HG03575 (cell line): ENCODE data around the gene NINL.

Source experiments
- ATAC-seq: cut with Tn5 transposase; IDR thresholded peaks from one replicate; pipeline ENCODE4 v1.9.1; 2021; ENCODE audit not compliant: unreplicated experiment, insufficient number of reproducible peaks, low FRiP score; ENCODE audit errors: extremely low read depth

NINL gene

DNA sequence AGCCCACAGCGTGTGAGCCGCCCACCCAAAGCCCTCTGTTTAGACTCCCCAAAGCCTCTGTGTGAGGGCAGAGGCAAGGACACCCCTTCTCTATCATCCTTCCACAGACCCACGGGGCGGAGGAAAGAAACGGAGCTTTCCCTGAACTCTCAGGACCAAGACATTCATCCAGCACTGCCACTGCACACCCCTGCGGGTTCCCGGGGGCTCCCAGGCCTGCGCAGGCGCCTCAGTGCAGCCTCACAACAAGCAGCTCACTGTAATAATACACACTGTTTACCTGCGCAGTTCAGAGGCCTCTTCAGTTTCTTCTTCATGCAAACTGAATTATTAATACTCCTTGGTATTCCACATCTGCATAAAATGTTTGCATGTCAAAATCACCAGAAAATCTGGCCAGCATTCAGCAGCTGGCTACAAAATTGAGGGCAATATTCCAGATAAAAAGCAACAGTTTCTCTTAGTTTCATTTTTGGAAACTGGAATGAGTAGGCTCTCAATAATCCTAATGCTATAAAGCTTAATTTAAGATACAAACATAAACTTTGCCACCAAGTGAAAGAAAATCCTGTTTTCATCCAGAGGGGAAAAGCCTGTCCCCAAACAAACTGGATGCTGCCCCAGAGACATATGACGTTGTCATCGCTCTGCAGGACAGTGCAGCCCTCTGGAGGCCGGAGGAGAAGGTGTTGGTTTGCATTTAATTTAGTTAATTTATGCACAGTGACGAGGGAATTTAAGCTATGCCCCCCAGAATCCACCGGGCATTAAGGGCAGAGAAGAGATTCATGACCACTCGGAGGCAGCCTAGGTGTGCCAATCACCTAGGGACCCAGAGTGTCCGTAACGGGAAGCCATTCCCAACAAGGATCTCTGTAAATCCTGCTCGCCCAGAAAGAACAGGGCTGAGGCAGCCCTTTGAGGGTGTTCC, 45.3 kb downstream of the NINL start:
- no peak for ATAC-seq

DNA sequence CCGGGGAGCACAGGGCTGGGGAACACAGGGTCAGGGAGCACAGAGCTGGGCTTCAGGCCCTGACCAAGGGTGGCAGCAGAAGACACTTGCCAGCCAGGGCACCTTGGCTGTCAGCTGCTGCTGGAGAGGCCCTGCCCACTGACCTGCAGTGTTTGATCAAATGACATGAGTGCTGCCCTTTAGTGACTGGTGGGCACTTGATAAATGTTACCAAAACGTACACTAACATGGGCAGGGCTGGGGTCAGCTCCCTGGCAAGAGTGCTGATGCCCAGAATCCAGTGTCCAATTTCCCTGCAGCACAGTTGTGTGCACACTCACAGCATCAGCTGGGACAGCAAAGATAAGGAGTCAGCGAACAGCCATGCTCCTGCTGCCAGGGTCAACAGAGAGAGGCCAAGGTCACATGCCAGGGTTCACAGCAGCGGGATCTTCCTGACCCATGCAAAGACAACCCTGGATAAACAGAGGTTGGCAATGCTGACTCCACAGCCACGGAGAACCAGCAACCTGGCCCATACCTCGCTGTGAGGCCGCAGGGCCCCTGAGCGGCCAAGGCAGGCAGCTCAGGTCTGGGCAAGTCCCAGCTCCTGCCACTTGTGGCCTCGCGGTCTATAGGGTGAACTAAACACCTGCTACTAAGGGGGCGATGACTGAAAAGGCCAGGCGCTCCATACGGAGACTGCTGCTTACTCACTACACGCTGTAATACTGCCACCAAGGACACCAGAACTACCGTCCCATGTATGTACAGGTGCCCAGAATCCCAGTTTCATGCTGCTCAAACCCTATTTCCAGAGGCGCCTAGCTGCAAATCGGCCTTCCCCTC, 46.3 kb downstream of the NINL start:
- no peak for ATAC-seq

DNA sequence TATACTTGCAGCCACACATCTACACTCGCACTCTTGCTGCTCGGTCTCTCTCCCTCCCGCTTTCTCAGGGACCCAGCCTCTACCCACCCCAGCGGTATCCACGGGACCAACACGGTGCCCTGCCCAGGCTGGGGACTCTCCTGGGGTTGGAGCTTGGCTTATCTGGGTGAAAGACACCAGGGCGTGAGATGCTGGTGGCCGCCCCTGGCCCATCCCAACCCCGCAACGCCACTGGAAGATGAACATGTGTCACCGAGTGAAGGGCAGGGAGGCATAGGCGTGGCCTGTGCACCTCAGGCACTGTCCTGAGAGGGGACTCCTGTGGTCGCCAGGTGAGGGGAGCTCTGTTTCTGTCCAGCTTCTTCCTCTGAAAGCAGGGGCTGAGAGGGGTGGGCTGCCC, 47.4 kb downstream of the NINL start:
- ATAC-seq = no peak

DNA sequence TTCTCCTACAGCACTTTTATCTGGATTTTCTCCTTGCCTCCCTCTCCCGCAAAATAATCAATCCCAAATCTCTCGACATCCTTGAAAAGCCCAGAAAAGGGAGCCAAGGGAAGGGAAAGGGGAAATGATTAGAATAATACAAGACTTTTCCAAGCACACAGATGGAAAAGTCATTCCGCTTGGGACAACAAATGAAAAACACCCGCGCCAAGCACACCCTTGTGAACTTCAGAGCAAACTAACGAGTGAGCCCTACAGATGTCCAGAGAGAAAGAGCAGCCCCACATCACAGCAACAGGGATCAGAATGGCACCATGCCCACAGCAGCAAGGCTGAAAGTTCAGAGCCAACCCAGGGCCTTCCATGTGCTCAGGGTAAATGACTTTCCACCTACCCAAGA, 49.6 kb downstream of the NINL start:
- no peak for ATAC-seq

- no peak for ATAC-seq
Observed at GRCh38 chr20:25534845-25535244, 50.5 kb downstream of the NINL start.

DNA sequence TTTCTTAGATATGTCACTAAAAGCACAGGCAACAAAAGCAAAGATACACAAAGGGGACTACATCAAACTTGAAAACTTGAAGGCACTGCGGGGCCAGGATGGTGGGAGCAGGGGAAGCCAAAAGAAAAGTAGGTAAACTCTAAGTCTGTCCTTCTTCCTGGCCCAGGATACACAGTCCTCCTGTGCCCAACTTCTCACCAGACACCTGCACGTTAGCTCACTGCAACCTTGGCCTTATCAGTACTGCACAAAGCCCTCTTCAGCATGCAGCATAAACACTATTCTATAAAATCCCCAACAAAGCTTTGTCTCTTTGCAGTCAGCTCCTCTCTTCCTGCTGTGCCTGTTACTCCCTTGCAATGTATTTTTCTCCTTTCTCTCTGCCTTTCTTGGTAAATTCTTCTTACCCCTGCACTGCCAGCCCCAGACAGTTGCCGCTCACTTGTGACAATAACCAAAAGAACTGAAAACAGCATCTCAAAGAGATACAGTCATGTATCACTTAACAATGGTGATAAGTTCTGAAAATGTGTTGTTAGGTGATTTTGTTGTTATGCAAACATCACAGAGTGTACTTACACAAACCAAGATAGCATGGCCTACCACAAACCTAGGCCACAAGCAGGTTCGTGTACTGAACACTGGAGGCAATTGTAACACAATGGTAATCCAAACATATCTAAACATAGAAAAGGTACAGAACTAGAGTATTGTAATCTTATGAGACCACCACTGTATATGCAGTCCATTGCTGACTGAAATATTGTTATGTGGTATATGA, 51.2 kb downstream of the NINL start:
- no peak for ATAC-seq

- no peak for ATAC-seq
Observed at GRCh38 chr20:25532971-25533391, 52.4 kb downstream of the NINL start.

GRCh38 chr20:25532015-25532751, 53.1 kb downstream of the NINL start:
- ATAC-seq = no peak

DNA sequence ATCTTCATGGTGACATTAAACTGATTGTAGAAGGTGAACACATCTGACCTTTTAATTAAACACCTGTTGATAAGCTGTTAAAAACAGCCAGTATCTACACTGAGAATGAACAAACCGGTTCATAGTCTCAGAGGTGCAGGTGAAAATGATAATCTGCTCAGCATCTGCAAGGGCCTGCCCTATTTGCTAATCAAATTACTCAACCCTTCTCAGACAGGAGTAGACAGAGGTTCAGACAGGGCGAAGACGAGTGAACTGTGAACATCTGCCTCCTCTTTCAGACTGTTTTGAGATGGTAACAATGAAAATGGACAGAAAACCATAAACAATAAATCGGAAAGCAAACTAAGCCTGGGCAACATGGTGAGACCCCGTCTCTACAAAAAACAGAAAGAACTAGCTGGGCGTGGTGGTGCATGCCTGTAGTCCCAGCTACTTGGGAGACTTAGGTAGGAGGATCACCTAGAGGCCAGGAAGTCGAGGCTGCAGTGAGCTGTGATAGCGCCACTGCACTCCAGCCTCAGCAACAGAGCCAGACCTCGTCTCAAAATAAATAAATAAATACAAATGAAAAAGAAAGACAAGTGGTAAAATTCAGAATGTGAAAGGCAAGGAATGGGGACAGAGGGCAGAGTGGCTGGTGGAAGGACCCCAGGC, 55.9 kb downstream of the NINL start:
- ATAC-seq = no peak

GRCh38 chr20:25527949-25528348, 57.4 kb downstream of the NINL start:
- no peak for ATAC-seq

DNA sequence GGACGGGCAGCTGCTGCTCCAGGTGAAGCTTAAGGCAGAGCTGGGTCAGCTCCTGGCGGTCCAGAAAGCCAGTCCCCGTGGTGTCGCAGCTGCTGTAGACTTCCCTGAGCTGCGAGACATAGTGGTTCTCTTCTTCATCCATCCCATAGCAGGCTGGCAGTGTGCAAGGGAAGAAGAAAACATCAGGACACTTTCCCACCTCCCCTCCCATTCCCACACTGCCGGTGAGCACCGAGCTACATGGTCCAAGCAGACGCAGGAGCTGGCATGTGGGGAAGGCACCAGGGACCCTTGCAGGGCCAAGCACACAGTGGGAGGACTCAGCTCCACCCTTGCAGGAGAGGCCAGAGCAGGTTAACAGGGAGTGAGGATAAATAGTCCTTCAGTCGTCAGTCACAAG, 58.9 kb downstream of the NINL start:
- ATAC-seq = no peak

- no peak for ATAC-seq
Observed at GRCh38 chr20:25525867-25526266, 59.5 kb downstream of the NINL start.

- no peak for ATAC-seq
Observed at GRCh38 chr20:25525295-25525694, 60.0 kb downstream of the NINL start.

DNA sequence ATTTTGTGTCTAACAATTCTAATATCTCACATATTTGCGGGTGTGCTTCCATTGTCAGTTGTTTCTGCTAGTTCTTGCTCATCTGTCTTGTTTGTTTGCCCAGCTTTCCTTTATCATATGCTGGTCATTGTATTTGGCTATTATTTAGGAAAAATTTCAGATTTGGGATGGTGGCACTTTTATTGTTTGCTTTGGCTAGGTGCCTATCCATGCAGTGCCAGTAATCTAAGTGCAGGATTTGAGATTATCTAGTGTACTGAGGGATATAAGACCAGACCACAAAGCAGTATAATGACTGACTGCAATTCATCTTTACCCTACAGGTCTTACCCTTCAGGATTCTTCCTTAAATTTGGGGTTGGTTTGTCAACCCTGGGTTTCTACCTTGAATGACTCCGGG, 63.9 kb downstream of the NINL start:
- no peak for ATAC-seq

DNA sequence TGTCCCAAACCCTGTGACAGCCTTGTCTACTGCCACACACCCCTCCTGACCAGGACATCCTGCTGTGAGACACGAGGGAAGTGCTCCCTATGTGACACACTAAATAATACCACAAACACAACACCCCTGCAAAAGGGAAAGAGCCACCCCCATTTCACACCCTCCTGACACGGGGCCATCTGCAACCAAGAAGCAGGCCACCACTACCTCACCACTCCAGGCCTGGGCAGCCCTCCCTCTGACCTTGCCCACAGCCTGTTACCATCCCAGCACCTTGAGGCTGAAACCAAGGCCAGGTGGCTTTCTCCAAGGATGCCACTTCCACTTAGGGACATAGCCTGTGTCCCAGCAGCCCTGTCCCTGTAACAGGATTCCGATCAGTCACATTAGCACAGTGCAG, 68.2 kb downstream of the NINL start:
- ATAC-seq = no peak

- ATAC-seq = no peak
Observed at GRCh38 chr20:25514747-25515340, 70.5 kb downstream of the NINL start.

DNA sequence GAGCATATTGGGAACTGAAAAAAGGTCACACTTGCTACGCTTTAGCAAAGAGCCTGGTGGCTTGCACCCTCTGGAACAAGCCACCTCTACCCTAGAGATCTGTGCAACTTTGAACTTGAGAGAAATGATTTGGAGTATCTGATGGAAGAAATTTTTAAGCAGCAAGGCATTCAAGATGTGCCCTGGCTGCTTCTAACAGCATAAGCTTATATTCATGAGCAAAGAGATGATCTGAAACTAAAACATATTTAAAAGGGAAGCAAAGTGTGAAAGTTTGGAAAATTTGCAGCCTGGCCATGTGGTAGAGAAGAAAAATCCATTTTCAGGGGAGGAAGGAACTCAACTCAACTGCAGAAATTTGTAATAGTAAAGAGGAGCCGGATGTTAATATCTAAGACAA, 71.1 kb downstream of the NINL start:
- ATAC-seq = no peak

GRCh38 chr20:25512709-25513108, 72.6 kb downstream of the NINL start:
- ATAC-seq = no peak
